Effector memory CD8-positive, alpha-beta T cell (primary cell): ENCODE results near the gene DOCK2.

Source experiments
- ATAC-seq: fragments of 150-1000 bp; cut with Tn5 transposase; replicated peaks from 2 replicates; pipeline ENCODE4 v1.10.0; 2021; ENCODE audit warnings: mild to moderate bottlenecking, moderate library complexity
- DNase-seq, 3 experiments: peaks; one replicate each; pipeline ENCODE4 v3.0.0; 2021
- H3K27ac Mint-ChIP-seq, 2 donors: one replicate each; pipeline ENCODE4 v1.8.0; 2022; ENCODE audit warnings: mild to moderate bottlenecking in 2 of 2, mixed read lengths in 2 of 2, moderate library complexity in 2 of 2
- H3K27me3 Mint-ChIP-seq, 2 donors: one replicate each; pipeline ENCODE4 v1.8.0; 2022; ENCODE audit warnings: mixed read lengths in 2 of 2
- H3K36me3 Mint-ChIP-seq: one replicate; pipeline ENCODE4 v1.8.0; 2022; ENCODE audit warnings: mild to moderate bottlenecking, moderate library complexity, mixed read lengths; ENCODE audit not compliant: insufficient read depth
- H3K4me1 Mint-ChIP-seq, 2 donors: one replicate each; pipeline ENCODE4 v1.8.0; 2022; ENCODE audit warnings: low read depth in 2 of 2, mixed read lengths in 2 of 2
- H3K4me3 Mint-ChIP-seq, 2 donors: one replicate each; pipeline ENCODE4 v1.8.0; 2022; ENCODE audit warnings: mild to moderate bottlenecking in 2 of 2, mixed read lengths in 2 of 2, moderate library complexity in 2 of 2
- H3K9me3 Mint-ChIP-seq, 2 donors: one replicate each; pipeline ENCODE4 v1.8.0; 2022; ENCODE audit warnings: mixed read lengths in 2 of 2

Gene DOCK2

GRCh38 chr5:169921949-169922348, 284.9 kb downstream of the DOCK2 start:
- no peaks in the 10 kb centered on the region for H3K9me3 Mint-ChIP-seq
- DNase-seq (no peak), ATAC-seq (no peak)
- peaks cover 18 to 26% of the 10 kb centered on the region in 2 donors for H3K4me1 Mint-ChIP-seq
- no peak overlapping the region for H3K4me3 Mint-ChIP-seq
- H3K27me3 Mint-ChIP-seq, result no peaks in the 10 kb centered on the region
- no peak overlapping the region for H3K27ac Mint-ChIP-seq
- peaks cover 3% of the 10 kb centered on the region for H3K36me3 Mint-ChIP-seq

- peaks cover 18 to 28% of the 10 kb centered on the region in 2 donors for H3K4me1 Mint-ChIP-seq
- H3K36me3 Mint-ChIP-seq, result peaks cover 3% of the 10 kb centered on the region
- no peak overlapping the region for H3K4me3 Mint-ChIP-seq
- no peaks in the 10 kb centered on the region for H3K9me3 Mint-ChIP-seq
- H3K27me3 Mint-ChIP-seq, result no peaks in the 10 kb centered on the region
- H3K27ac Mint-ChIP-seq, result peak overlapping the region in 1 of 2 donors; percentile 17
- DNase-seq (no peak), ATAC-seq (no peak)
These were observed 285.4 kb downstream of the DOCK2 start for GRCh38 chr5:169922474-169922873.

GRCh38 chr5:169923988-169924387, 286.9 kb downstream of the DOCK2 start:
- H3K4me1 Mint-ChIP-seq, result peaks cover 21 to 27% of the 10 kb centered on the region in 2 donors

GRCh38 chr5:169933127-169933526, 296.1 kb downstream of the DOCK2 start:
- peak overlapping the region; percentile 27 to 63 for H3K27ac Mint-ChIP-seq

More at GRCh38 chr5:169923988-169924387, 286.9 kb downstream of the DOCK2 start:
- Mint-ChIP-seq H3K4me3 (no peak overlapping the region), H3K27ac (peak overlapping the region in 1 of 2 donors; percentile 81), H3K36me3 (peaks cover 3% of the 10 kb centered on the region), H3K27me3 (no peaks in the 10 kb centered on the region), H3K9me3 (no peaks in the 10 kb centered on the region)
- no peak for ATAC-seq
- no peak for DNase-seq

GRCh38 chr5:169933616-169934015, 296.5 kb downstream of the DOCK2 start:
- no peak for DNase-seq
- Mint-ChIP-seq H3K4me3 (no peak overlapping the region), H3K27ac (peak overlapping the region in 1 of 2 donors; percentile 63), H3K9me3 (no peaks in the 10 kb centered on the region), H3K27me3 (no peaks in the 10 kb centered on the region), H3K36me3 (no peaks in the 10 kb centered on the region), H3K4me1 (peaks cover 42 to 61% of the 10 kb centered on the region in 2 donors)
- no peak for ATAC-seq

More at GRCh38 chr5:169933127-169933526, 296.1 kb downstream of the DOCK2 start:
- H3K36me3 Mint-ChIP-seq, result no peaks in the 10 kb centered on the region
- H3K9me3 Mint-ChIP-seq, result no peaks in the 10 kb centered on the region
- H3K4me1 Mint-ChIP-seq, result peaks cover 45 to 62% of the 10 kb centered on the region in 2 donors
- no peak overlapping the region for H3K4me3 Mint-ChIP-seq
- ATAC-seq, result no peak
- no peaks in the 10 kb centered on the region for H3K27me3 Mint-ChIP-seq
- no peak for DNase-seq

GRCh38 chr5:169934990-169935389, 297.9 kb downstream of the DOCK2 start:
- H3K27me3 Mint-ChIP-seq, result no peaks in the 10 kb centered on the region
- peak overlapping the region in 1 of 2 donors; percentile 5 for H3K4me3 Mint-ChIP-seq
- no peaks in the 10 kb centered on the region for H3K9me3 Mint-ChIP-seq
- H3K4me1 Mint-ChIP-seq, result peaks cover 42 to 61% of the 10 kb centered on the region in 2 donors
- no peaks in the 10 kb centered on the region for H3K36me3 Mint-ChIP-seq
- peak overlapping the region; percentile 24 to 36 for H3K27ac Mint-ChIP-seq
- no peak for ATAC-seq
- no peak for DNase-seq

- H3K4me1 Mint-ChIP-seq, result peaks cover 39 to 55% of the 10 kb centered on the region in 2 donors
- H3K36me3 Mint-ChIP-seq, result no peaks in the 10 kb centered on the region
- no peaks in the 10 kb centered on the region for H3K27me3 Mint-ChIP-seq
- no peak overlapping the region for H3K4me3 Mint-ChIP-seq
- no peak for DNase-seq
- H3K9me3 Mint-ChIP-seq, result no peaks in the 10 kb centered on the region
- peak overlapping the region in 1 of 2 donors; percentile 24 for H3K27ac Mint-ChIP-seq
- ATAC-seq, result no peak
These were observed 298.7 kb downstream of the DOCK2 start for GRCh38 chr5:169935762-169936161.

- Mint-ChIP-seq H3K4me3 (no peak overlapping the region), H3K4me1 (peaks cover 26 to 46% of the 10 kb centered on the region in 2 donors), H3K36me3 (no peaks in the 10 kb centered on the region), H3K27ac (no peak overlapping the region), H3K27me3 (no peaks in the 10 kb centered on the region), H3K9me3 (no peaks in the 10 kb centered on the region)
- ATAC-seq (no peak), DNase-seq (no peak)
These were observed 301.4 kb downstream of the DOCK2 start for GRCh38 chr5:169938439-169938838.

- H3K4me3 Mint-ChIP-seq, result no peak overlapping the region
- no peaks in the 10 kb centered on the region for H3K27me3 Mint-ChIP-seq
- H3K4me1 Mint-ChIP-seq, result peaks cover 19 to 40% of the 10 kb centered on the region in 2 donors
- H3K9me3 Mint-ChIP-seq, result no peaks in the 10 kb centered on the region
- no peak overlapping the region for H3K27ac Mint-ChIP-seq
- no peaks in the 10 kb centered on the region for H3K36me3 Mint-ChIP-seq
- DNase-seq, result no peak
- ATAC-seq, result no peak
These were observed 302.7 kb downstream of the DOCK2 start for GRCh38 chr5:169939731-169940130.

GRCh38 chr5:169941542-169941941, 304.5 kb downstream of the DOCK2 start:
- H3K36me3 Mint-ChIP-seq, result no peaks in the 10 kb centered on the region
- H3K4me3 Mint-ChIP-seq, result no peak overlapping the region
- H3K9me3 Mint-ChIP-seq, result no peaks in the 10 kb centered on the region
- ATAC-seq (no peak), DNase-seq (no peak)
- H3K27me3 Mint-ChIP-seq, result no peaks in the 10 kb centered on the region
- H3K4me1 Mint-ChIP-seq, result peaks cover 10 to 36% of the 10 kb centered on the region in 2 donors
- H3K27ac Mint-ChIP-seq, result peak overlapping the region; percentile 23 to 68

- DNase-seq, result no peak
- ATAC-seq, result no peak
- Mint-ChIP-seq H3K9me3 (no peaks in the 10 kb centered on the region), H3K36me3 (no peaks in the 10 kb centered on the region), H3K27ac (peak overlapping the region in 1 of 2 donors; percentile 68), H3K27me3 (no peaks in the 10 kb centered on the region), H3K4me1 (peaks cover 10 to 36% of the 10 kb centered on the region in 2 donors), H3K4me3 (no peak overlapping the region)
These were observed 305.1 kb downstream of the DOCK2 start for GRCh38 chr5:169942181-169942580.

- ATAC-seq (no peak), DNase-seq (no peak)
- peaks cover 10 to 36% of the 10 kb centered on the region in 2 donors for H3K4me1 Mint-ChIP-seq
- H3K27ac Mint-ChIP-seq, result no peak overlapping the region
- no peaks in the 10 kb centered on the region for H3K36me3 Mint-ChIP-seq
- no peaks in the 10 kb centered on the region for H3K27me3 Mint-ChIP-seq
- H3K9me3 Mint-ChIP-seq, result no peaks in the 10 kb centered on the region
- H3K4me3 Mint-ChIP-seq, result no peak overlapping the region
These were observed 306.0 kb downstream of the DOCK2 start for GRCh38 chr5:169943026-169943425.

GRCh38 chr5:169944115-169944514, 307.0 kb downstream of the DOCK2 start:
- H3K27ac Mint-ChIP-seq, result peak overlapping the region; percentile 56 to 68
- no peak overlapping the region for H3K4me3 Mint-ChIP-seq
- no peaks in the 10 kb centered on the region for H3K9me3 Mint-ChIP-seq
- no peak for DNase-seq
- no peaks in the 10 kb centered on the region for H3K27me3 Mint-ChIP-seq
- H3K36me3 Mint-ChIP-seq, result peaks cover 4% of the 10 kb centered on the region
- no peak for ATAC-seq
- peaks cover 11 to 32% of the 10 kb centered on the region in 2 donors for H3K4me1 Mint-ChIP-seq

- no peak overlapping the region for H3K4me3 Mint-ChIP-seq
- peaks cover 4% of the 10 kb centered on the region for H3K36me3 Mint-ChIP-seq
- H3K9me3 Mint-ChIP-seq, result no peaks in the 10 kb centered on the region
- H3K27me3 Mint-ChIP-seq, result no peaks in the 10 kb centered on the region
- no peak for ATAC-seq
- peak overlapping the region in 1 of 2 donors; percentile 56 for H3K27ac Mint-ChIP-seq
- peaks cover 16 to 32% of the 10 kb centered on the region in 2 donors for H3K4me1 Mint-ChIP-seq
- no peak for DNase-seq
These were observed 308.0 kb downstream of the DOCK2 start for GRCh38 chr5:169944922-169945680.
